Endothelial cell of umbilical vein (primary cell): ENCODE results near the gene ZFYVE26. TPM values are rescaled to one million over a fixed set of nuclear protein-coding genes. Genes with fewer than 3 reads are reported as not detected.

Experiments
- BruUV-seq: library from RNA; stranded (reverse); fragments of 400-500 nt; replicated peaks from 2 replicates; lab custom pipeline; 2021; lab: Mats Ljungman, UMichigan
- CTCF ChIA-PET: fragments of 300-600, 350-600 bp; sonication (Branson Sonifier 250); formaldehyde crosslinking; loops from one replicate; lab custom pipeline; 2021; ENCODE audit warnings: antibody characterized with exemption, inconsistent platforms; lab: Charles Lee
- POLR2A ChIA-PET: fragments of 300-600, 350-600 bp; sonication (Branson Sonifier 250); formaldehyde crosslinking; loops from one replicate; lab custom pipeline; 2021; ENCODE audit warnings: antibody characterized with exemption, inconsistent platforms; lab: Charles Lee
- DNase-seq: peaks from one replicate; pipeline ENCODE4 v3.0.0-alpha.2; 2011; ENCODE audit warnings: low read depth, low spot score
- FAIRE-seq: peaks from 2 replicates; lab custom pipeline; 2011; peaks lifted over from hg19 to GRCh38; lab: Jason Lieb, UNC
- H2AFZ ChIP-seq: 2 replicates; pipeline ENCODE4 v1.6.0; 2012; ENCODE audit warnings: low read depth, low read length, control low read depth, inconsistent platforms
- H3K27ac ChIP-seq: 2 replicates; pipeline ENCODE4 v1.5.1; 2011; ENCODE audit warnings: low read depth, mild to moderate bottlenecking, control low read depth, low read length, moderate library complexity; ENCODE audit not compliant: insufficient read depth
- H3K27me3 ChIP-seq, 2 experiments: 2 replicates each; pipeline versions ENCODE4 v1.6.0 to v1.6.1; 2011; ENCODE audit warnings: low read length in 2 of 2, mixed read lengths in 1 of 2; ENCODE audit not compliant: control insufficient read depth in 2 of 2, insufficient read depth in 2 of 2
- H3K36me3 ChIP-seq, 2 experiments: 2 replicates in 1 of 2; 3 replicates in 1 of 2; pipeline ENCODE4 v1.5.1; 2011; ENCODE audit warnings: low read length in 2 of 2, mild to moderate bottlenecking in 1 of 2, moderate library complexity in 1 of 2; ENCODE audit not compliant: control insufficient read depth in 2 of 2, insufficient read depth in 2 of 2; ENCODE audit errors: extremely low read depth in 1 of 2
- H3K4me1 ChIP-seq: 3 replicates; pipeline ENCODE4 v1.5.1; 2011; ENCODE audit warnings: mild to moderate bottlenecking, low read length; ENCODE audit not compliant: control insufficient read depth, insufficient read depth; ENCODE audit errors: extremely low read depth
- H3K4me2 ChIP-seq: 2 replicates; pipeline ENCODE4 v1.6.1; 2011; ENCODE audit warnings: low read length, control low read depth, mixed read lengths; ENCODE audit not compliant: insufficient read depth
- H3K4me3 ChIP-seq, 3 experiments: fragments of 200-600 bp in 1 of 3; sonication (generic), shearing (Covaris generic) in 1 of 3; replicated peaks in 1 of 3; 2 replicates each; pipeline ENCODE4 v1.5.1; 2011 to 2016; ENCODE audit warnings: control low read depth in 3 of 3, low read length in 3 of 3, mild to moderate bottlenecking in 2 of 3, inconsistent platforms in 1 of 3, low read depth in 1 of 3, moderate library complexity in 1 of 3; ENCODE audit not compliant: insufficient read depth in 1 of 3
- H3K79me2 ChIP-seq: 2 replicates; pipeline ENCODE4 v1.6.0; 2012; ENCODE audit warnings: low read length, inconsistent platforms; ENCODE audit not compliant: control insufficient read depth, insufficient read depth
- H3K9ac ChIP-seq: replicated peaks from 2 replicates; pipeline ENCODE3; 2011; ENCODE audit warnings: low read length, control low read depth; ENCODE audit not compliant: insufficient read depth; ENCODE audit errors: extremely low read depth
- H3K9me1 ChIP-seq: replicated peaks from 3 replicates; pipeline ENCODE4 v1.6.0; 2011; ENCODE audit warnings: mild to moderate bottlenecking, low read length; ENCODE audit not compliant: control insufficient read depth, insufficient read depth; ENCODE audit errors: extremely low read depth
- H3K9me3 ChIP-seq: replicated peaks from 2 replicates; pipeline ENCODE4 v1.5.1; 2012; ENCODE audit warnings: low read length, inconsistent platforms; ENCODE audit not compliant: control insufficient read depth, insufficient read depth
- H4K20me1 ChIP-seq: replicated peaks from 2 replicates; pipeline ENCODE3; 2011; ENCODE audit warnings: mild to moderate bottlenecking, low read length; ENCODE audit not compliant: control insufficient read depth, insufficient read depth; ENCODE audit errors: extremely low read depth
- FOS ChIP-seq: IDR thresholded peaks from 2 replicates; pipeline ENCODE4 v1.6.1; 2011; ENCODE audit warnings: mild to moderate bottlenecking, low read length, moderate library complexity, borderline replicate concordance; ENCODE audit not compliant: insufficient read depth
- dilution Hi-C: fragments of 300-500 bp; cut with MboI; formaldehyde crosslinking; loops from one replicate; pipeline ENCODE4 v1.15.0; 2019; ENCODE audit warnings: low sequenced_read_pairs; ENCODE audit not compliant: extremely low pct_ligation_motif_present
- intact Hi-C: fragments of 100-400 bp; cut with micrococcal nuclease; formaldehyde crosslinking; loops from one replicate; pipeline ENCODE4 v1.10.0; 2022
- polyA plus RNA-seq, 4 experiments: library from polyadenylated mRNA; depleted of rRNA in 3 of 4; stranded (reverse) in 3 of 4; unstranded in 1 of 4; fragments of >200 nt; gene quantifications; 2 replicates each; pipeline versions ENCODE4 v1.2.1 to v1.2.3, GENCODE V29; 2011 to 2012; ENCODE audit warnings: missing spikeins in 1 of 4
- total RNA-seq: library from RNA; stranded (reverse); gene quantifications from 2 replicates; pipeline ENCODE4 v1.2.3, GENCODE V29; 2021
- TF ChIP-seq, protein P1 (sequence below), 2 donors: IDR thresholded peaks; 1 replicate in 1 of 2; 2 replicates in 1 of 2; pipeline ENCODE4 v1.5.1; 2011; ENCODE audit warnings: low read length in 2 of 2, mild to moderate bottlenecking in 2 of 2, moderate library complexity in 2 of 2, control low read depth in 1 of 2, inconsistent platforms in 1 of 2, low read depth in 1 of 2; ENCODE audit not compliant: insufficient read depth in 1 of 2; ENCODE audit errors: extremely low read depth in 1 of 2

ZFYVE26 gene
- total and polyA plus RNA-seq, 2 donors (not counting 3 experiments of a cell fraction or from before 2014, with no cell fraction given) = 15.3 to 26.3 TPM

DNA sequence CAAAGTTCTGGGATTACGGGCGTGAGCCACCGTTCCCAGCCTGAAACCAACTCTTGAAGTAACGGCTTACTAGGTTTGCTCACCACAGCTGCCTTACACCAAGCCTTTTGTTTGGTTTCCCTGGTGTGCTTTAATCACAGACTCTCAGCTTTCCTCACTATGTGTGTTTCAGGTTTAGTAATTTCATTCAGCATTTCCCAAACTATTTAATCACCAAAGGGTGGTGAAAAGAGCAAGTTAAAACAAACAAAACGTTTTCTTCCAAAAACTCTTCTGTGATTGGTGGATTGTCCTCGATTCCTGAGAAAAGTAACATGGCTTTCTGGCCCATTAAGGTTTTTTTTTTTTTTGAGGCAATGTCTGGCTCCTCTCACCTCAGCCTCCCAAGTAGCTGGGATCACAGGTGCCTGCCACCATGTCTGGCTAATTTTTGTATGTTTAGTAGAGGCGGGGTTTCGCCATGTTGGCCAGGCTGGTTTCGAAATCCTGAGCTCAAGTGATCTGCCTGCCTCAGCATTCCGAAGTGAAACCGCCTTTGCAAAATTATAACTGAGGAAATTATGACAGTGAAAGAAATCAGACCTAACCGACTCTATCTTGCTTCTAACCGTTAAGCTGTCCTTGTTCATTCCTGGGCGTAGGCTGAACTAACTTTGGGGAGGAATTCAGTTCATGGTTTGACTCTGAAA is 1.5 kb upstream of the ZFYVE26 start:
- H3K9ac ChIP-seq = no peak overlapping the region
- no peaks in the 10 kb centered on the region for H3K9me3 ChIP-seq
- H2AFZ ChIP-seq = no peak overlapping the region
- H4K20me1 ChIP-seq = no peaks in the 10 kb centered on the region
- no peaks in the 10 kb centered on the region for H3K27me3 ChIP-seq
- FAIRE-seq (no peak), DNase-seq (no peak)
- BruUV-seq = no TSS peak
- dilution Hi-C loops (no loop called here), intact Hi-C loops (no loop called here)
- H3K36me3 ChIP-seq = peaks cover 0 to 3% of the 10 kb centered on the region in 2 experiments
- H3K4me3 ChIP-seq = no peak overlapping the region
- TF ChIP-seq, protein P1, sequence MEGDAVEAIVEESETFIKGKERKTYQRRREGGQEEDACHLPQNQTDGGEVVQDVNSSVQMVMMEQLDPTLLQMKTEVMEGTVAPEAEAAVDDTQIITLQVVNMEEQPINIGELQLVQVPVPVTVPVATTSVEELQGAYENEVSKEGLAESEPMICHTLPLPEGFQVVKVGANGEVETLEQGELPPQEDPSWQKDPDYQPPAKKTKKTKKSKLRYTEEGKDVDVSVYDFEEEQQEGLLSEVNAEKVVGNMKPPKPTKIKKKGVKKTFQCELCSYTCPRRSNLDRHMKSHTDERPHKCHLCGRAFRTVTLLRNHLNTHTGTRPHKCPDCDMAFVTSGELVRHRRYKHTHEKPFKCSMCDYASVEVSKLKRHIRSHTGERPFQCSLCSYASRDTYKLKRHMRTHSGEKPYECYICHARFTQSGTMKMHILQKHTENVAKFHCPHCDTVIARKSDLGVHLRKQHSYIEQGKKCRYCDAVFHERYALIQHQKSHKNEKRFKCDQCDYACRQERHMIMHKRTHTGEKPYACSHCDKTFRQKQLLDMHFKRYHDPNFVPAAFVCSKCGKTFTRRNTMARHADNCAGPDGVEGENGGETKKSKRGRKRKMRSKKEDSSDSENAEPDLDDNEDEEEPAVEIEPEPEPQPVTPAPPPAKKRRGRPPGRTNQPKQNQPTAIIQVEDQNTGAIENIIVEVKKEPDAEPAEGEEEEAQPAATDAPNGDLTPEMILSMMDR (IDR thresholded peaks at IDR 0.05; ENCODE audit: extremely low read depth in 1 of 2, insufficient read depth in 1 of 2, low read depth in 1 of 2, low read length in 2 of 2) = no peak
- H3K27ac ChIP-seq = no peak overlapping the region
- no peak overlapping the region for H3K4me2 ChIP-seq
- ChIA-PET CTCF (no interaction called here), POLR2A (interaction anchor here (0.6 kb wide), 1 partner anchor 265 kb away, joined by 4 read pairs; no protein-coding TSS in a partner anchor)
- peaks cover 24% of the 10 kb centered on the region for H3K4me1 ChIP-seq
- peaks cover 13% of the 10 kb centered on the region for H3K79me2 ChIP-seq
- H3K9me1 ChIP-seq = no peaks in the 10 kb centered on the region

DNA sequence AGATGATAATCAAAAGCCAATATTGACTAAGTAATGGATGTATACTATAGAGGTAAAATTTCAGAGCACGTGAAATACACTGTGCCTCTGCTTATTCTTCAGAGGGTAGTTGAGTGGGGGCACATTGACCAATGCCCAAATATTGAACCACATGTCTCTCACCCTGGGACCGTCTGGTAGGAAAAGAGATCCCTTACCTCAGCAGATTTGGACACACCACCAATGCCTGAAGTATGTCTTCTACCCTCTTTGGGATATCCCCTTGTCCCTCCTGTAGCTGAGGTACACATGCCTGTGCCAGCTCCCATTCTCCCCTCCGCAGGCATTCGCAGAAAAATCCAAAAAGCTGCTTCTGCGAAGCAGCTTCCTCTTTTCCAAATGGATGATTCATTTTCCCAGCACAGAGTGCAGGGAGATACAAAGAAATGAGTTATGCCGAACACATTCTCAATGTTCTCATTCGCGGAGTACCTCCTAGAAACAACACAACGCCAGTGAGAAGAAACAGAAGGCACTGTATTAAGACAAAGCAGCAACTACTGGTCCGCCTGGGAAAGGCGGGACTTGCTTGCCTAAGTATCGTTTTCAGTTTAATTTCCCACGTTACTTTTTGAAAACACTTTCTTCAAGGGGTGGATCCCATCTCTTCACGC is 691 bp downstream of the ZFYVE26 start:
- CTCF ChIA-PET = interaction anchor here (1.2 to 1.7 kb wide), 2 partner anchors 456 to 1028 kb away, joined by 3 to 8 read pairs; partner anchors contain the start of gene ATP6V1D
- peak overlapping the region; percentile 56 for H3K27ac ChIP-seq
- peak overlapping the region; percentile 65 to 97 (median 89) for H3K4me3 ChIP-seq
- H3K4me1 ChIP-seq = peaks cover 23% of the 10 kb centered on the region
- dilution Hi-C loops (no loop called here), intact Hi-C loops (no loop called here)
- peaks cover 13% of the 10 kb centered on the region for H3K79me2 ChIP-seq
- peak overlapping the region; percentile 86 for H2AFZ ChIP-seq
- H3K36me3 ChIP-seq = peaks cover 3 to 5% of the 10 kb centered on the region in 2 experiments
- TF ChIP-seq, protein P1 (IDR thresholded peaks at IDR 0.05; ENCODE audit: extremely low read depth in 1 of 2, insufficient read depth in 1 of 2, low read depth in 1 of 2, low read length in 2 of 2) = no peak
- peak; percentile 29 for TF ChIP-seq FOS
- BruUV-seq = TSS peak; percentile 49
- POLR2A ChIA-PET = interaction anchor here (1.2 kb wide), 1 partner anchor 978 kb away, joined by 4 read pairs; the partner anchor contains the start of gene ZFP36L1
- H4K20me1 ChIP-seq = no peaks in the 10 kb centered on the region
- H3K9ac ChIP-seq = peak overlapping the region; percentile 84
- H3K9me3 ChIP-seq = no peaks in the 10 kb centered on the region
- FAIRE-seq (no peak), DNase-seq (peak; percentile 48)
- no peaks in the 10 kb centered on the region for H3K9me1 ChIP-seq
- H3K4me2 ChIP-seq = peak overlapping the region; percentile 89
- no peaks in the 10 kb centered on the region for H3K27me3 ChIP-seq
